HEK293T (cell line): Measurements from ENCODE around the gene GRK4.

Experiments used
- BHLHE40 ChIP-seq: fragments of 450-650 bp; IDR thresholded peaks from 2 replicates; pipeline ENCODE4 v1.6.1; 2016; ENCODE audit warnings: mild to moderate bottlenecking, moderate library complexity, borderline replicate concordance
- CTBP1 ChIP-seq: fragments of 450-650 bp; IDR thresholded peaks from 2 replicates; pipeline ENCODE4 v1.6.1; 2016; ENCODE audit warnings: borderline replicate concordance
- ELF4 ChIP-seq: fragments of 450-650 bp; IDR thresholded peaks from 2 replicates; pipeline ENCODE4 v1.6.1; 2017; ENCODE audit warnings: antibody characterized with exemption
- FOXK2 ChIP-seq: fragments of 450-650 bp; IDR thresholded peaks from 2 replicates; pipeline ENCODE4 v1.6.1; 2016; ENCODE audit warnings: mild to moderate bottlenecking
- HDGF ChIP-seq: fragments of 450-650 bp; IDR thresholded peaks from 2 replicates; pipeline ENCODE4 v1.6.1; 2017; ENCODE audit warnings: antibody characterized with exemption, borderline replicate concordance
- L3MBTL2 ChIP-seq: fragments of 450-650 bp; conservative IDR thresholded peaks from 2 replicates; pipeline ENCODE4 v1.6.1; 2016; ENCODE audit warnings: mild to moderate bottlenecking
- LEF1 ChIP-seq: fragments of 450-650 bp; IDR thresholded peaks from 2 replicates; pipeline ENCODE4 v1.6.1; 2017; ENCODE audit warnings: mild to moderate bottlenecking, borderline replicate concordance
- NFRKB ChIP-seq: fragments of 450-650 bp; IDR thresholded peaks from 2 replicates; pipeline ENCODE4 v1.6.1; 2016; ENCODE audit warnings: mild to moderate bottlenecking, moderate library complexity
- PKNOX1 ChIP-seq: fragments of 450-650 bp; IDR thresholded peaks from 2 replicates; pipeline ENCODE4 v1.6.1; 2016
- SP1 ChIP-seq: fragments of 450-650 bp; IDR thresholded peaks from 2 replicates; pipeline ENCODE4 v1.6.1; 2017
- ZNF384 ChIP-seq: fragments of 450-650 bp; IDR thresholded peaks from 2 replicates; pipeline ENCODE4 v1.6.1; 2016

GRCh38 chr4:3040452-3041191 is 77.3 kb downstream of the GRK4 start:
- TF ChIP-seq ELF4 (no peak), LEF1 (no peak), NFRKB (no peak), ZNF384 (no peak), PKNOX1 (no peak), SP1 (no peak), FOXK2 (no peak), BHLHE40 (no peak), L3MBTL2 (no peak), HDGF (no peak), CTBP1 (no peak)
